Right atrium auricular region (tissue), 2 donors: Measurements from ENCODE around the gene THBS4. TPM values are rescaled to one million over a fixed set of nuclear protein-coding genes. Genes with fewer than 3 reads are reported as not detected.

Source experiments
- DNase-seq: peaks from one replicate; pipeline ENCODE4 v3.0.0-alpha.2; 2019; ENCODE audit warnings: low spot score
- H3K27ac ChIP-seq, 2 donors: fragments of 200-600 bp; sonication (generic); 1 replicate in 1 of 2; 2 replicates in 1 of 2; pipeline ENCODE4 v1.5.1; 2016 to 2019
- H3K27me3 ChIP-seq, 2 donors: fragments of 200-600 bp; sonication (generic); one replicate each; pipeline versions ENCODE4 v1.5.1 to v1.6.0; 2017 to 2019
- H3K36me3 ChIP-seq: fragments of 200-600 bp; sonication (generic); one replicate; pipeline ENCODE4 v1.5.1; 2016
- H3K4me1 ChIP-seq, 2 donors: fragments of 200-600 bp; sonication (generic); one replicate each; pipeline versions ENCODE4 v1.5.1 to v1.6.0; 2017 to 2019
- H3K4me3 ChIP-seq, 2 donors: fragments of 200-600 bp; sonication (generic); 1 replicate in 1 of 2; 2 replicates in 1 of 2; pipeline ENCODE4 v1.5.1; 2017 to 2019; ENCODE audit warnings: mild to moderate bottlenecking in 1 of 2, moderate library complexity in 1 of 2
- H3K9me3 ChIP-seq, 2 donors: fragments of 200-600 bp; sonication (generic); one replicate each; pipeline ENCODE4 v1.5.1; 2019
- CTCF ChIP-seq, 2 donors: fragments of 200-600 bp; sonication (generic); IDR thresholded peaks; one replicate each; pipeline ENCODE4 v1.5.1; 2019; ENCODE audit warnings: antibody characterized with exemption in 2 of 2
- total RNA-seq, 2 donors: library from RNA; depleted of rRNA; stranded (reverse); fragments of >200 nt; gene quantifications; one replicate each; pipeline ENCODE4 v1.1.0, GENCODE V29; 2016

The THBS4 gene
- total RNA-seq, 2 donors from 2014 or later, result 8.5 to 91.5 TPM

- Histone ChIP-seq H3K27me3 (no peaks in the 10 kb centered on the region), H3K27ac (no peak overlapping the region), H3K4me1 (peaks cover 0 to 11% of the 10 kb centered on the region in 2 donors), H3K4me3 (no peak overlapping the region), H3K9me3 (no peaks in the 10 kb centered on the region), H3K36me3 (no peaks in the 10 kb centered on the region)
- TF ChIP-seq CTCF (IDR thresholded peaks at IDR 0.05), result no peak
- peak; percentile 16 for DNase-seq
Observed at GRCh38 chr5:80067531-80068245, 32.5 kb downstream of the THBS4 start.

GRCh38 chr5:80068246-80068636 is 33.1 kb downstream of the THBS4 start:
- H3K4me1 ChIP-seq, result peaks cover 0 to 11% of the 10 kb centered on the region in 2 donors
- H3K4me3 ChIP-seq, result no peak overlapping the region
- H3K27ac ChIP-seq, result no peak overlapping the region
- no peaks in the 10 kb centered on the region for H3K36me3 ChIP-seq
- TF ChIP-seq CTCF (IDR thresholded peaks at IDR 0.05), result no peak
- DNase-seq, result peak; percentile 28
- no peaks in the 10 kb centered on the region for H3K27me3 ChIP-seq
- H3K9me3 ChIP-seq, result no peaks in the 10 kb centered on the region

GRCh38 chr5:80068775-80069174 is 33.6 kb downstream of the THBS4 start:
- Histone ChIP-seq H3K9me3 (no peaks in the 10 kb centered on the region), H3K27ac (no peak overlapping the region), H3K27me3 (no peaks in the 10 kb centered on the region), H3K4me1 (peaks cover 0 to 11% of the 10 kb centered on the region in 2 donors), H3K36me3 (no peaks in the 10 kb centered on the region), H3K4me3 (no peak overlapping the region)
- no peak for TF ChIP-seq CTCF (IDR thresholded peaks at IDR 0.05)
- DNase-seq, result peak; percentile 11

- Histone ChIP-seq H3K9me3 (no peaks in the 10 kb centered on the region), H3K4me3 (no peak overlapping the region), H3K27me3 (no peaks in the 10 kb centered on the region), H3K36me3 (no peaks in the 10 kb centered on the region), H3K4me1 (peaks cover 0 to 11% of the 10 kb centered on the region in 2 donors), H3K27ac (no peak overlapping the region)
- no peak for TF ChIP-seq CTCF (IDR thresholded peaks at IDR 0.05)
- no peak for DNase-seq
Observed at GRCh38 chr5:80069251-80069800, 34.2 kb downstream of the THBS4 start.

GRCh38 chr5:80069918-80070318 is 34.8 kb downstream of the THBS4 start:
- Histone ChIP-seq H3K4me1 (peaks cover 0 to 11% of the 10 kb centered on the region in 2 donors), H3K36me3 (no peaks in the 10 kb centered on the region), H3K27me3 (no peaks in the 10 kb centered on the region), H3K27ac (peak overlapping the region in 1 of 2 donors; percentile 8), H3K4me3 (no peak overlapping the region), H3K9me3 (no peaks in the 10 kb centered on the region)
- peak; percentile 53 for DNase-seq
- no peak for TF ChIP-seq CTCF (IDR thresholded peaks at IDR 0.05)
